DMS153 treated with DMSO at 0.1 percent for 48 hours (cell line): Measurements from ENCODE around the gene EPS8.

Source experiments
- DNase-seq: peaks from one replicate; lab custom pipeline; 2025; ENCODE audit not compliant: unreplicated experiment; lab: John Stamatoyannopoulos, UW

The EPS8 gene

DNA sequence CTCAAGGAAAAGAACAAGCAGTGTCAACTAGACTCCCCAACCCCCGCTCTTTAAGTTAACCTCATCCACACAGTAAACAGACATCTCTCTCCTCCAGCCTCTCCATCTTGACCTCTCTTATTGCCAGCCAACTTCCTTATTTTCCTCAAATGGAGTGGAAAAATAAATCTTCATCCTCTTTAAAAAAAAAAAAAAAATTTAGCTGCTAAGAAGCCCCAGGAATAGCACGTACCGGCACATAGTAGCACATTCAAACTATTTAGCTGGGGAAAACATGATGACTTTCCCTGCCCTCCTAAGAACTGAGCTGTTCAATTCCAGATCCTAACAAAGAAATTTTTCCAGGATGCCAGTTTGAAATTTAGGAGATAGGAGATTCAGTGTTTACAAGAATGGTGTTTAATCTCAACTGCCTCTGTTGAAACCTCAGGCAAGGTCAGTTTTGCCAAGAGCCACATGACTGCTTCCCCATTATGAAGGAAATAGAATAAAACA lies 90.8 kb downstream of the EPS8 start:
- DNase-seq: no peak

DNA sequence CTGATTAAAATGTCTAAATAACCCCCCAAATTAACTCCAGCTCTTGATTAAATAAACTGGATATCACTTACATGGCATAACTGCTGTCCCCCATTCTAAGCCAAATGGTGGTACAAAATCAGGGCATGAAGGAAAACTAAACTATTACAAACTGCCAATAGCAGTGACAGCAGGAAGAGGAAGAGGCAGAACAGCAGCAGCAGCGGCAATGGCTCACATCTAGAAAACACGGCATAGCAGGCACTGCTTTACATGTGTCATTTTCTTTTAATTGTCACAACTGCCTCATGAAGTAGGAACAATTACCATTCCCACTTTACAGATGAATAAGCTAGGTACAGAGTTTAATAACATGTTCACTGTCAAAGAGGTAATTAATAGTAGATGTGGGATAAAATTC lies 92.0 kb downstream of the EPS8 start:
- DNase-seq: no peak

DNA sequence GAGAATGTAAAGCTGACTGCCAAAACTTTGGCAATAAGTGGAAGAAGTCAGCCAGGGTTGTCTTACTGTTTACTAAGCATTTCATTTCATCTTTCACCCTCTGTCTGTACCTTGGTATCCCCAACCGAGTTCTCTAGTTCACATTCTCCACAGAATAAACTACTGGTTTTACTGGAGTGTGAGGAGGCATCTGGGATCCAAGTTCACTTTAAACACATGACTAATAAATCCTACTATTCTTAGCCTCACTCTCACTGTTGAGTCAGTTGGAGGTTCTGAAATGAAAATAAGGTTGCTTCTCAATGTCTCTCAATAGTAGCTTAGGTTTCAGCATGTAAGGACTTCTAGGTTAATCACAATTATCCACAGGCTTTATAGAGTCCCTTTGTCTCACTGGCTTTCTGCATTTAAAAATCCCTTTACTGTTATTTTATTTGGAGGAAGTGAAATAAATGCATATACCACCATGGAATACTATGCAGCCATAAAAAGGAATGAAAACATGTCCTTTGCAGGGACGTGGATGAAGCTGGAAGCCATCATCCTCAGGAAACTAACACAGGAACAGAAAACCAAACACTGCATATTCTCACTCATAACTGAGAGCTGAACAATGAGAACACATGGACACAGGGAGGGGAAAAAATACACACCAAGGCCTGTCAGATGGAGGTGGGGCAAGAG lies 95.8 kb downstream of the EPS8 start:
- DNase-seq: no peak

DNA sequence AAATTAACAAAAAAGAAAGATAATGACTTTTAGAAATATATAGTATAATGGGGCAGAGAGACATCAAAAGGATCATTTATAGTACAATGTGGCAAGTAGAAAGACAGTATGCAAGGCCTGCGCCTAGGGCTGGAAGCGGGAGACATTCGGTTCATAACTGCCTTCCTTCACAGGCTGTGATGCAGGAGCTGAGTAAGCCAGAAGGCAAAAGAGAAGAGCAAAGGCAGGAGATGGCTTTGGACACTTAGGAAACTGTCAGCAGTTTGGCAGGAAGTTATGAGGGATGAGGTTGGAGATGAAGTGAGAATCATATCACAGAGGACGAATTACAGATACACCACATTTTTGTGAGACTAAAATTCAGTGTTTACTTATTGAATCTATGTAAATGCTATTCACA lies 97.8 kb downstream of the EPS8 start:
- DNase-seq: no peak

DNA sequence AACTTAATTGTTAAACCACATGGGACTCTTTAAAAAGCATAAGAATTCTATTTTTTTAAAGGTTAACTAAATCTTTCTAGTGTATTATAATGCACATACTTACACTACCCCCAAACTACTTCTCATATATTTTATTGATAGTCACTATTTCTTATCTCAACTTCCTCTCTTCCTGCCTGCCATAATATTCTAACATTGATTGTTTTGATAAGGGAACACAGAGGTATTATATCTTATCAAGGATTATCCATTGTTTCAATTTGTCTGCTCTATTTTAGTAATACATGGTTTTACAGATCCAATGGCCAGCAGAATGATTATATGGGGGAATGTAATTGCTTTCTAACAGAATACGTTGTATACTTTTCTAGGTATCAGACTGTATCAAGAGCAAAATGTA lies 98.9 kb downstream of the EPS8 start:
- no peak for DNase-seq

DNA sequence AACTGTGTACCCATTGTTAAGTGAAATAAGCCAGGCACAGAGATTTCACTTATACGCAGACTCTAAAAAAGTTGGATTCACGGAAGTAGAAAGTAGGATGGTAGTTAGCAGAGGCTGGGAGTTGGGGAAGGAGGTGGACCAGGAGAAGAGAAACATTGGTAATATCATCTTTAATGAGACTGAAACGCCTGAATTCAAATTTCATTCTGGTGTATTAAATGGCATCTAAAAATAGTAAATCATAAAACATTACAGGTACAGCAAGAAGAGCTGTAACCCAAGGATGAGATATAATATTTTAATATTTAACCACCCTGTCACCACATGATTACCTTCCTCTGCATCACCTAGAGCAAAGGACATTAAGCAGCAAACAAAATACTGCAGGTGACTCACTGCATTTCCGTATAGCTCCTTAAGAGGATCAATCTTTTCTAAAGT lies 99.4 kb downstream of the EPS8 start:
- no peak for DNase-seq

DNA sequence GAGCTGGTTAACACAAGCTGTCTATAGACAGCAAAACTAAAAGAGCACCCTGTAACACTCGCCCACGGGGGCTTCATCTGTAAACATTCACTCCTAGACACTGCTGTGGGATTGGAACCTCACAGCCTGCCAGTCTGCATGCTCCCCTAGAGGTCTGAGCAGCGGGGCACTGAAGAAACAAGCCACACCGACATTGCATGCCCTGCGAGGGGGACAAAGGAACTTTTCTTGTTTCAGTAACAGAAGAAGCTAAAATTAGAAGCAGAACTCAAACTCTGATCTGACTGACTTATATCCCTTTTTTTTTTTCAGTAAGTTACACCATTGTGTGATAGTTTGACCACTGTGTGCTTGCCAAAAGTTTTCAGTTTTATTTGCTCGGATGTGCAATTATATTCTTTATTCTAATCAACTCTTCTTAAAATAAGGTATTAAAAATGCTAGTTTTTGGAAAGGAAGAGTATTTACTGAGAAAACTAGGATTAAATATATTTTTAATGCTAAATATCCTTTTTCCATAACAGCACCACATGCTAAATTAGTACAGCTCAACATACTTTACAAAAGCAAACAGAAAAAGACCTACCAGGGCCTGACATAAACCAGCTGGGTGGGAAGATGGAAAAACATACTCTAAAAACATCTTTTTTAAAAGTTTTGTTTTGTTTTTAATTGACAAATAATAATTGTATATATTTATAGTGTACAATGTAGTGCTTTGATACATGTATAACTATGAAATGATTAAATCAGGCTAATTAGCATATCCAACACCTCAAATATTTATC lies 100.2 kb downstream of the EPS8 start:
- no peak for DNase-seq

DNA sequence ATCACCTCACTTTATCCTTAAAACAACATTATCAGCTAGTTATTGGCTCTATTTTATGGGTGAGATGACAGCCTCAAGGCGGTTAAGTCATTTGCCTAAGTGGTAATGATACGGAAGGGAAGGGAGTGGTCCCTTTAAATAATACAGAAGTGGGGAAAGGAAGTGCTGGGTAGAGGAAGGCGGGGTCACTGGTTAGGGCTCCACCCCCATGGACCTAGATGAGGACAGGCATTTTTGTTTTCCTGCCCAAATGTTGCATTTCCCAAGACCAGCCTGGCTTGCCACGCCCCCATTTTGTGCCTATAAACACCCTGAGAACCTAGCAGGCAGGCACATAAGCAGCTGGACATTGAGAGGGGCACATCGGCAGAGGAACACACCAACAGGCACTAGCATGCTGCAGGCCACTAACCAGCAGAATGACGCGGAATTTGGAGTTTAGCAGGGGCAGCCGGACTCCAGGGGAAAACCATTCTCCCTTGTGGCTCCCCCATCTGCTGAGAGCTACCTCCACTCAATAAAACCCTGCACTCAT lies 100.9 kb downstream of the EPS8 start:
- no peak for DNase-seq

DNA sequence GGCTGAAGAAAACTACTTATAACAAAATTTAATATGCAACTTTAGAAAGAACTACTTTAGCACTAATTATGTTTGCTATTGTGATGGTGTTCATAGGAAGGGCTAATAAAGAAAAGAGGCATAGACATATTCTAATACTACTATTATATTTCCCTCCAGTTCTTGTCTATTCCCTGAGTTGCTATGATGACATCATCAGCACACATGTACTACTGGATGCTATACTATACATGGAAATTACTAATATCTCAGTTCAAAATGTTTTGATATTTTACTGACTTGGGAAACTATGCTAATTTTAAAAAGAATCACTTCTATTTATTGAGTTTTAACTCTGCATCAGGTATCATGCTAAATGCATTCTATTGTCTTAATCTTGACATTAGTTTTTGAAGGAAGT lies 101.6 kb downstream of the EPS8 start:
- DNase-seq: no peak

DNA sequence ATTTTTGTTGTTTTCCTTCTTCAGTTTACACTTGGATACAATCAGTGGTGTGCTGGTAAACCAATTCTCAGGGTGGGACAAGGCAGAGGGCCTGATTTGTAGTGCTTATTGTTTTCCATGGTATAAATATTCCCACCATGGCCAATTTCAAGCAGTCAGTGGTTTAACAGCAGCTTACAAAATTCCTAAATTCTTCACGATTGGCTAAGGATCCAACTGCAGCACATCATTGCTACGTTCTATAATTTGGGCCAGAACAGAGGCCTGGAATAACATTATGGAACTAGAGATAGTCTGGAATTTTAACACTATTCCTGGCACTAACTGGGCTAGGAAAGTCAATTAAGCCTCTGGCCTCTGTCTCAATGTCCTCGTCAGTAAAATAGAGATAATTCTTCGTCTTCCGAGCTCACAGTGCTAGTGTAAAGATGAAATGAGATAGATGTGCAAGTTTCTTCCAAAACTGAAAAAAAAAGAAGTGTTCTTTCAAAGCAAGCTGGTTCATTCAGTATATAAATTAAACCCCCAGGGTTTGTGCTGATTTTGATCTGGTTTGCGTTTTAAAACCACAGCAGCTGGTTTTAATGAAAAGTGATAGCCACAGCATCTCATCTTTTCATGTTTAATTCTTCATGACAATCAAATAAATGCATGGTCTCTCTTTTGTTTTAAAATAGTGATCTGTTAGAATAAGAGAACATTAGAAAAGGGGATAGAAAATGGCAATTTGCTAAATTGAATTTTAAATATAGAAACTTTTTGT lies 104.1 kb downstream of the EPS8 start:
- DNase-seq: no peak

DNA sequence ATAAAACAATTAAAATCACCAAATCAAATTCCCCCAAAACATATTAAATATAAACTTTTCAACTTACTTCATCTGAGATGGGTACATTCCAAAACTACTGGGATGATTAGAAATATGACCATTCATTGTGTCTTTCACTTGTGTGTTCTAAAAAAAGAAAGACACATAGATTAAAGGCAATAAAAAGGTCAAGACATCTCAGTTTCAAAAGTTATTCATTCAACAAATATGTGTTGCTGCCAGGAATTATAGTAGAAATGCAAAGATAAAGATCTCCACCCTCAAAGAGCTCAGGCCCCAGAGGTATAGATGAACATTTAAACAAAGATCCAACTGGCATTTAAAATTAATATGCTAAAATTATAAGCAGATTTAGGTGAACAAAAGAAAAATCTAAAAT lies 106.4 kb downstream of the EPS8 start:
- no peak for DNase-seq

DNA sequence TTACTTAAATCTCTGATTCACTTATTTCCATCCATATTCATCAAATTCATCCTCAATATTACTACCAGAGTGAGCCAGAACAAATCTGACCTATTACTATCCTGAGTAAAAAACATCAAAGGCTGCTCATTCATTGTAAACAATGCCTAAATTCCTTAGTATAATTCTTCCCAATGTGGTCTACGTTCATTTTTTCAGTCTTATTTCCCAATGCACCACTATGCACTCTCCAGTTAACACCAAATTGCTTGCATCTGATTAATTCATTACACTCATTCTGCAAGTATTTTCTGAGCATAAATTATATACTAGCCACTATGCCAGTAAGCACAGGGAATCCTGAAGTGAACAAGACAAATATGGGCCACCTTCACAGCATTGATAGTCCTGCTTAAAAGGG lies 110.0 kb downstream of the EPS8 start:
- no peak for DNase-seq

DNA sequence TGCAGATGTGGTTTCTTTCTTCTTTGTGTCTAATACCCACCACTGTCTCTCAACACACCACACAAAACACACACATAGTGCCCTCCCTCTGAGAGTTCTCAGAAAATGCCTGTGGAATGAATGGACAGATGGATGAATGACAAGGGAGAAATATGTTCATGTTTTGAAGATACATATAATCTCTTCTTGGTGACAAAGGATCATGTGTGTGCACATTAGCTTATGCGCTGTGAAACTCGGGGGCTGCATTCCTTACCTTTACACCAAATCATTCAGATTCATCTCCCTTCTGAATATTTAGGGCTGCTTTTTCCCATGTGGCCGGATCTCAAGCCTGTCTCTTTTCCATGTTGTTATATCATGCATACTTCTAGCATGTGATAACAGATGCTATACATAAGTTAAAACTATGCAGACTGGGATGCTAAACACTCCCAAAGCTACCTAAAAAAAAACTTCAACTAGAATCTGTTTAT lies 111.4 kb downstream of the EPS8 start:
- no peak for DNase-seq

DNA sequence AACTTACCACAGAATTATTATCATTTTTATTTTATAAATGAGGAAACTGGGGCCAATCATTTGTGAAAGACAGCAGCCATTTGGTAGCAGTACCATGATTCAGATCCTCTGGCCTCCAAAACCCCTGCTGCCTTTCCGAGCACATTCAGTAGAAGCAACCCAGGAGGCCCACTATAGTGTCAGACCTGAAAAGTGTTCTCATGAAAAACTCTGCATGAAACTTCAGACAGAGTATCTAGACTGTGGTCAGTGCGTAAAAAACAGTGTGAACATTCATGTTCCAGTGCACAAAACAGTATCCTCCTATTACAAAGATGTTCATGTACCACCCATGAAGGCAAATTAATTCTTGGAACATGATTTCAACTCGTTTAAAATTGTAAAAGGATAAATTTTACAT lies 112.0 kb downstream of the EPS8 start:
- DNase-seq: no peak

DNA sequence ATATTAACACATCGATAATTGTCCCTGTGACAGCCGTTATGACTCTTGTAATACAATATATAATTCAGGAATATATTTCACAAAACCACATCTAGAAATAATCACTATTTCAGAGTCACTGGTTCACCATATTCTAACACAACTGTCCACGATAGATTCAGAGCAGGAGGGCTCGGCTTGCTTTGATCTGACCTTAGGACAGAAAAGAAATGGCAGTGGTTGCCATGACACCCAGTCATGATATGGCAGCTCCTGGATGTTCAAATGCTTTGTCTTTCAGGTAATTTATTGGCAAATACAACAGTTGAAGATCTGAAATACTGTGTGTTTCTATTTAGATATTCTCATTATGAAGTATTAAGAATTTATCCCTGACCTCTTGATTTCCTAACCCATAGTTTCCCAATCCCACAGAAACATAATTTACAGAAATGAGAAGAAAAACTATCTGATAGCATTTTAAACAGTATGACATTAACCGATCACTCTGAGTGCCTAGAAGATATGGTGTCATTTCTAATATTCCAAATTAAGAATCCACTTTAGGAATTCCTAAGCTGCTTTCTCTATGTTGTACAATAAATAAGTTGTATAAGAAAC lies 116.4 kb downstream of the EPS8 start:
- no peak for DNase-seq

DNA sequence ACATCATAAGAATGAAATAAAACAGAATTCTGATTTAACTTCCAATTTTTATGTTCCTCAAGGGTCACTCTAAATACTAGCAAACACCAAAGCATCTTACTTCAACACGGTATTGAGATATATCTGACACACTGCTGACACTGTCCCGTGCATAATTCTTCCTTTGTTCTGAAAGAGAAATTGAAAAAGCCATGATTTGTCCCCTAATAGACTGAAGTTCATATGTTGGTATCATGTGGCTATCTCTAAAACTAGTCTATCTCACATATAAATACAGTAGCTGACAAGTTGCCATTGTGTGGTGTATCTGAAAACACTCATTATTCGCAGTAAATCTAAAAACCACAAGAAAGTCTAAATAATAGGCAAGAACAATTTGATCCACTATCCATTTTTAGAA lies 118.4 kb downstream of the EPS8 start:
- DNase-seq: no peak

DNA sequence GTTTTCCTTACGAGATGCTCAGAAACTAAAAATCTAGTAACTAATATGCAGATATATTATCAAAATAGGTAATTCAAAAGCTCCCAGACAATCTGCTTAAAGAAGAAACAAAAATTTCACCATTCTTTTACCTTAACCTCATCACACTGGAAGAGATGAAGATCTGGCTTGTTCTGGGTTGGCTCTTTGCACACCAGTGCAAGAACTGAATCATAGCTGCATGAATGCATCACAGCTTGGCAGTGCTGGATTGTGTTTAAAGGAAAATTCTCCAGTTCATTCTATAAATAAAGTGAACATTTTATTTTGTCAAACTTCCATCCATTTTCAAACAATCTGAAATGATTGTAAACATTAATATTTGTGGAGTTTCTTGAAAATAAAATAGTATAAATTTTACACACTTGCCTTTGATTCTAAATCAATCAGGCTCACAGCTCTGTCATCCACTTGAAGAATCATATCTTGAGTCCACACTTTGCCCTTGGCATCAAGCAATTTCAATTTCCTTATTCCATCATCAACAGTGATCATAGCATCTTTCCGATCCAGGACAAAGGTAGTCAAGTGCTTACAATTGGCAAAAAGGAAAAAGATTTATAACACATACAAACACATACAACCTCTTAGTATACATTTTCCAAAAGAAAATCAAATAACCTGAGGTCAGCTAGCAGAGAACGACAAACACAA lies 119.8 kb downstream of the EPS8 start:
- no peak for DNase-seq

DNA sequence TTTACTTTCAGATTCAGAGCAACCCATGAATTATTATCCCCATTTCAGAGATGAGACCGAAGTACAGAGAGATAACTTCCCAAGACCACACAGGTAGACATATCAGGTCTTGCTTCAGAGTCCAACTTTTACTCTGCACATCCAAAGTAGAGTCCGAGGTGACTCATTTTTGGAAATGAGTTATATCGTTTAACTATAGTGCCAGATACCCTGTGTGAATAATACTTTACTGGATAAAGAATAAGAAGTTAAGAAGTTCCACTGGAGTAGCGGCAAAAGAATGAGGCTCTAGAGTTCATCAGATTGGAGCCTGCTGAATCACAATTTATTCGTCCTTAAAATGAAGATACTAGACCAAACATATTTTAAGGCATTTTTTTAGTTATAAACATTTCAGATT lies 124.7 kb downstream of the EPS8 start:
- no peak for DNase-seq

DNA sequence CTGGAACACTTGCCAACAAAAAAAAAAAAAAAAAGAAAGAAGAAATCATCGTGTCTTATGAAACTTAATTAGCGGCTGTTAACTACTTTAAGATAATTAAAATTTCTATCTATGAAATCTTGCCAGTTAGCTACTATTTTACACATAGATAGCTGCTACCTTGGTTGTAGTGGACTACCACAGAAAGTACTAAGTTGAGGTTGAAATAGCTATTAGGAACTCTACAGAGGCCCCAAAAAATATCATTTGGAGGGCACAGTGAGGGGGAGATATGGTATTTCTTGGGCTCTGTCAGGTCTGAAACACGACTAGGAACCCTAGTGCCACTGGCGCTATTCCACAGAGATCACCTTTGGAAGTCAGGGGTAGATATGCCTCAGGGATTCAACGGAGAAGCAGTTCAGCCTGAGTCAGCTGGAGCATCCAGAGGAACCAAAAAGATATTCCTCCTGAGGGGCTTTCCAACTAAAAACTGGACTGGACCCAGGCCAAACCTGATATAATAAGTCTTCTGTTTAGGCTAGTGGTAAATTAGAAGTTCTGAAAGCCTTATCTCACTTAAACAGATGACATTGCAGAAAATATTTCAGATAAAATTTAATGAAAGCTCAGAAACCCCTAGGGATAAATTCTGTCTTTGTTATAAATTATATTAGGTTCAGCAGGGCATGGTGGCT lies 126.1 kb downstream of the EPS8 start:
- no peak for DNase-seq
